Kidney epithelial cell (primary cell): Measurements from ENCODE around the gene MRPL14. TPM values are rescaled to one million over a fixed set of nuclear protein-coding genes. Genes with fewer than 3 reads are reported as not detected.
"Not testable (repeated sequence)": the region's sequence is repeated elsewhere in the genome, so short reads cannot be mapped to it uniquely, and the experiment has no call there.

Experiments used
- DNase-seq: peaks from one replicate; pipeline ENCODE4 v3.0.0-alpha.2; 2010; ENCODE audit warnings: low read depth
- H3K27me3 ChIP-seq: 2 replicates; pipeline ENCODE4 v1.6.0; 2011; ENCODE audit warnings: low read length; ENCODE audit not compliant: control insufficient read depth, insufficient read depth
- H3K36me3 ChIP-seq: 2 replicates; pipeline ENCODE4 v1.5.1; 2011; ENCODE audit warnings: low read length; ENCODE audit not compliant: control insufficient read depth, insufficient read depth
- H3K4me3 ChIP-seq: 2 replicates; pipeline ENCODE4 v1.5.1; 2011; ENCODE audit warnings: low read depth, mild to moderate bottlenecking, control low read depth, low read length
- CTCF ChIP-seq: IDR thresholded peaks from 2 replicates; pipeline ENCODE4 v1.5.1; 2011; ENCODE audit warnings: mild to moderate bottlenecking, moderate library complexity, low read length, control low read depth, inconsistent platforms; ENCODE audit not compliant: insufficient read depth, poor library complexity, severe bottlenecking
- total RNA-seq: library from RNA; depleted of rRNA; stranded (reverse); fragments of >200 nt; gene quantifications from 2 replicates; pipeline ENCODE4 v1.2.3, GENCODE V29; 2015

MRPL14 gene
- total RNA-seq, 1 donor from 2014 or later = 98.5 TPM

DNA sequence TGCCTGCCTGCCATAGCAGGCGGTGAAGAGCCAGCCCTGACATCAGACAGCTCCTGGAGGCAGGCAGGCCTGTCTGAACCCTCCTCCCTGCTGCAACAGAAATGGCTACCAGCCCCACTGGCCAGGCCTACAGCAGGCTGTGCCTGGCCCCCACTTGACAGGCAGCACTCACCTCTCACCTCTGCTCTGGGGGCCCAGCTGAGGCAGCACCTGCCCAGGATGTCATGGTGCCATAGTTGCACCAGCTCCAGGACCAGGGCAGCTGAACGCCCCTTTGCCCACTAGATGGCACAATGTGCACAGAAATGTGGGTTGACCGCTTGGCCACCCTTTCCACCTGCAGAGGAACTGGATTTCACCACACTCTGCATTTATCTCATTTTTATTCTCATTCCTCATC is 30.6 kb downstream of the MRPL14 start:
- H3K36me3 ChIP-seq = no peaks in the 10 kb centered on the region
- TF ChIP-seq CTCF = peak; percentile 73
- no peak overlapping the region for H3K4me3 ChIP-seq
- DNase-seq = no peak
- H3K27me3 ChIP-seq = no peaks in the 10 kb centered on the region

GRCh38 chr6:44095243-44095623 is 32.0 kb downstream of the MRPL14 start:
- DNase-seq, H3K36me3 ChIP-seq, H3K27me3 ChIP-seq, H3K4me3 ChIP-seq: not testable (repeated sequence)

DNA sequence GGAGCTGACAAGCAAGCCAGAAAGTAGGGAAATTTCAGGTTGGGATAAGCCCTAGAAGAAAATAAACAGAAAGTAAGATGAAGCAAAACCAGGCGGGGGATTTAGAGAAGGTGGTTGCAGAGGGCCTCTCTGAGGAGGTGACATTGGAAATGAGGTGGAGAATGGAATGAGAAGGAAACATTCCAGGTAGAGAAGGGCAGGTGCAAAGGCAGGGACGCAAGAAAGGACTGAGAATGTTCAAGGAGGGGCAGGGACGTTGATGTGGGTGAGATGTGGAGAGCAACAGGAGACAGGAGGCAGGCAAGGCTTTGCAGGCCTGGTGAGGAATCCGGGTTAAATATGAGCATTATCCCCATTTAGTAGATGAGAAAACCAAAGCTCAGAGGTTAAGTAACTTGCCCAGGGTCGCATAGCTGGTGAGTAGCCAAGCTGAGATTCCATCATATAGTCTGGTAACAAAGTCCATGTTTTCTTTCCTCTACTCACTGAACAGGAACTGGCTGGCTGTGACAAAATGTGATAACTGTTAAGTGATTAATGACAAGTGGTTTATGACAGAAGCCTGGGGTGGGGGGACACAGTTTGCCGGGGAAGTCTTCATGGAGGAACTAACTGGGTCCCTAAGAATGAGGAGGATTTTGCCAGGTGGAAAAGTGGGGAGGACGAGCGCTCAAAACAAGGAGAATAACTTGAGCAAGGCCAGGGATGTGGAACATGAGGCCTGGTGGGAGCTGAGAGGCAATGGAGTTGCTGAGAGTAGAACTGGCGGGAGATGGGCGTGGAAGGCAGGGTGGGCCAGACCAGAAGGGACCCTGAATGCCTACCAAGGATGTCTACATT is 32.6 kb downstream of the MRPL14 start:
- DNase-seq = no peak
- TF ChIP-seq CTCF = no peak
- Histone ChIP-seq H3K4me3 (no peak overlapping the region), H3K27me3 (no peaks in the 10 kb centered on the region), H3K36me3 (no peaks in the 10 kb centered on the region)

DNA sequence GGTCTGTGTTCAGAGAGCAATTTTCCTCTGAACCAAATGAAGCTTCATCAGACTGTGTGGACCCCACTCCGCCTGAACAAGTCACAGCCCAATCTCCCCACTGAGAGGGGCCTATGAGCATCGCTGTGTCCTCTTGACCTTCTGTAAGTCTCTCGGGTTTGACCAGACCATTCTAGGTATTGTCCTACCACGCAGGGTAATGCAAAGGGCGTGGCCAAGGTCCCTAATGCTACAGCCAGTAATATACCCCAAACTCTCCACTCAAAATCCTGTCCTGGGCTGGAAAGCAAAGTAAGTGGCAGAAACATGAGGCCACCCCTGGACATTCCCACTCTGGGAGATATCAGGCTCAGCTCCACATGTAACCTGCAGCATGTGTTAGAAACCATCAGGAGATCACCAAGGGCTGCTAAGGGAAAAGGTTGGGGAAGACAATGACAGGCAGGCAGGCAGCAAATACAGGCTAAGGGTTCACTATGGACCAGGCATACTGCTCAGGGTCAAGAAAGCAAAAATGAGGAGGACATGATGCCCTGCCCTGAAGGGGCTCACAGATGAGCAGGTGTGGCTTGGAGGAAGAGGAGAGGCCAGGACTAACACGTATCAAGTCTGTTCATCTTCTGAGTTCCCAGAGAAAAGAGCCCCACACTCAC is 33.4 kb downstream of the MRPL14 start:
- DNase-seq = no peak
- no peak for TF ChIP-seq CTCF
- Histone ChIP-seq H3K4me3 (no peak overlapping the region), H3K27me3 (no peaks in the 10 kb centered on the region), H3K36me3 (no peaks in the 10 kb centered on the region)

- TF ChIP-seq CTCF = no peak
- H3K36me3 ChIP-seq = no peaks in the 10 kb centered on the region
- no peak for DNase-seq
- no peaks in the 10 kb centered on the region for H3K27me3 ChIP-seq
- no peak overlapping the region for H3K4me3 ChIP-seq
Observed at GRCh38 chr6:44093066-44093465, 34.2 kb downstream of the MRPL14 start.

DNA sequence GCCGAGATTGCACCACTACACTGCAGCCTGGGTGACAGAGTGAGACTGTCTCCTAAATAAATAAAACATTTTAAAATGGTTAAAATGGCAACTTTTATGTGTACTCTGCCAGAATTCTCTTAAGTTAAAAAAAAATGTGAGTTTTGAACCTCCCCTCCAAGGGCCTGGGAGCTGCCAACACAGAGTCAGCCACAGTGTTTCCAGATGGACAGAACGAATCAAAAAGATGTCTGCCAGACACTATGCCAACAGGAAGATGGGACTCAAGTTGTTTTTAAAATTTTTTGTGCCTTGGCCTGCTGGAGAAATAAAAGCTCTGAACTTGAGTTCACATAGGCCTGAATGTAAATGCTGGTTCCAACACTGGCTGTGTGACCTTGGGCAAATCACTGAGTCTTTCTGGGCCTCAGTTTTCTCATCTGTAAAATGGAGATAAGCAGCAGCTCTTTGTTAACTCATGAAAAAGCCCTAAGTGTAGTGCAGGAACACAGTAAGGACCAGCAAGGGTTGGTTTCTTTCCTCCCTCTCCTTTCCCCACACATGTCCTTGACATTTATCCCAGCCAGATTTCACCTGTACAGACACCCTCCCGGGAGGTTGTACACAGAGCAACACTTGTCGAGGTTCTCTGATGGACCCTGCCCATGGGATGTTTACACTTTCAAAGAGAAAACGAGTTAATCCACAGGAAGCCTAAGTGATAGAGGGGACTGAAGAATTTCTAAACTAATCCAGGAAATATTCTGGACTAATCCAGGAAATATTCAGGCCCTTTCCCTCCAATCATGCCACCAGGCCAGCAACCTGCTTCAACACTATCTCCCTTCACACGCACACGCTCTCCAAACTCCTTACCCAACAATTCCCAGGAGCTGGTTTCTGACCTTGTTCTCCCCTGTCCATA is 35.0 kb downstream of the MRPL14 start:
- H3K36me3 ChIP-seq = no peaks in the 10 kb centered on the region
- no peak overlapping the region for H3K4me3 ChIP-seq
- no peaks in the 10 kb centered on the region for H3K27me3 ChIP-seq
- DNase-seq = no peak
- no peak for TF ChIP-seq CTCF

- H3K4me3 ChIP-seq, DNase-seq, H3K27me3 ChIP-seq, H3K36me3 ChIP-seq: not testable (repeated sequence)
Observed at GRCh38 chr6:44091356-44091755, 35.9 kb downstream of the MRPL14 start.
